DMS79 (cell line): Measurements from ENCODE around the gene HEATR3.

Experiments
- DNase-seq: peaks from one replicate; lab custom pipeline; 2025; lab: John Stamatoyannopoulos, UW

Gene HEATR3

GRCh38 chr16:50152807-50153595, 87.2 kb downstream of the HEATR3 start, which contains the start of gene TENT4B:
Gene TENT4B (plus strand): TSS chr16:50153306. CDS start chr16:50153622, 316 bp downstream.
- DNase-seq: no peak

- no peak for DNase-seq
Measured at GRCh38 chr16:50153596-50154419, 88.0 kb downstream of the HEATR3 start.

GRCh38 chr16:50154420-50154950, 88.7 kb downstream of the HEATR3 start:
- DNase-seq: no peak

GRCh38 chr16:50155925-50156324, 90.2 kb downstream of the HEATR3 start:
- no peak for DNase-seq
